WERI-Rb-1 (cell line): ENCODE results near the gene MTM1.

Experiments
- DNase-seq: peaks from one replicate; pipeline ENCODE4 v3.0.0-alpha.2; 2020
- H3K27ac ChIP-seq: fragments of 250-450 bp; sonication (Bioruptor Pico); 2 replicates; pipeline ENCODE4 v1.5.1; 2020; ENCODE audit warnings: mild to moderate bottlenecking, moderate library complexity
- H3K27me3 ChIP-seq: fragments of 250-450 bp; sonication (Bioruptor Pico); 2 replicates; pipeline ENCODE4 v1.5.1; 2021; ENCODE audit warnings: mild to moderate bottlenecking, low read depth, moderate library complexity; ENCODE audit not compliant: insufficient read depth, severe bottlenecking
- H3K36me3 ChIP-seq: fragments of 250-450 bp; sonication (Bioruptor Pico); 2 replicates; pipeline ENCODE4 v1.5.1; 2020; ENCODE audit warnings: mild to moderate bottlenecking, moderate library complexity
- H3K4me3 ChIP-seq: 2 replicates; pipeline ENCODE4 v1.5.1; 2011; ENCODE audit warnings: low read depth, mild to moderate bottlenecking, control low read depth, low read length
- H3K9me3 ChIP-seq: fragments of 250-450 bp; sonication (Bioruptor Pico); 2 replicates; pipeline ENCODE4 v1.5.1; 2021; ENCODE audit warnings: mild to moderate bottlenecking, moderate library complexity; ENCODE audit not compliant: severe bottlenecking
- CTCF ChIP-seq: IDR thresholded peaks from 2 replicates; pipeline ENCODE4 v1.5.1; 2011; ENCODE audit warnings: low read depth, mild to moderate bottlenecking, control low read depth, inconsistent platforms, low read length

The MTM1 gene

GRCh38 chrX:150602296-150602695 is 33.9 kb downstream of the MTM1 start:
- no peak for TF ChIP-seq CTCF
- no peak for DNase-seq
- no peak overlapping the region for H3K27ac ChIP-seq

GRCh38 chrX:150602743-150603142 is 34.3 kb downstream of the MTM1 start:
- TF ChIP-seq CTCF, result no peak
- H3K27ac ChIP-seq, result no peak overlapping the region
- H3K27me3 ChIP-seq, result peaks cover 4% of the 10 kb centered on the region
- H3K4me3 ChIP-seq, result no peak overlapping the region
- H3K36me3 ChIP-seq, result no peaks in the 10 kb centered on the region; the same call in 1 of the 2 replicates
- no peak for DNase-seq
- H3K9me3 ChIP-seq, result no peaks in the 10 kb centered on the region

More at GRCh38 chrX:150602296-150602695, 33.9 kb downstream of the MTM1 start:
- H3K9me3 ChIP-seq, result no peaks in the 10 kb centered on the region
- peaks cover 2% of the 10 kb centered on the region for H3K27me3 ChIP-seq
- H3K36me3 ChIP-seq, result no peaks in the 10 kb centered on the region; the same call in 1 of the 2 replicates
- H3K4me3 ChIP-seq, result no peak overlapping the region

- TF ChIP-seq CTCF, result no peak
- H3K36me3 ChIP-seq, result no peaks in the 10 kb centered on the region; the same call in 1 of the 2 replicates
- H3K9me3 ChIP-seq, result no peaks in the 10 kb centered on the region
- H3K27ac ChIP-seq, result no peak overlapping the region
- peaks cover 3% of the 10 kb centered on the region for H3K27me3 ChIP-seq
- no peak overlapping the region for H3K4me3 ChIP-seq
- DNase-seq, result no peak
Measured at GRCh38 chrX:150605603-150606002, 37.2 kb downstream of the MTM1 start.

GRCh38 chrX:150607201-150607600 is 38.8 kb downstream of the MTM1 start:
- H3K27me3 ChIP-seq, result peaks cover 3% of the 10 kb centered on the region
- H3K9me3 ChIP-seq, result no peaks in the 10 kb centered on the region
- no peaks in the 10 kb centered on the region; the same call in 1 of the 2 replicates for H3K36me3 ChIP-seq
- H3K27ac ChIP-seq, result no peak overlapping the region
- H3K4me3 ChIP-seq, result no peak overlapping the region
- DNase-seq, result no peak
- no peak for TF ChIP-seq CTCF

GRCh38 chrX:150610043-150610442 is 41.6 kb downstream of the MTM1 start:
- Histone ChIP-seq H3K36me3 (no peaks in the 10 kb centered on the region; the same call in 1 of the 2 replicates), H3K27ac (no peak overlapping the region), H3K9me3 (no peaks in the 10 kb centered on the region), H3K27me3 (peaks cover 3% of the 10 kb centered on the region), H3K4me3 (no peak overlapping the region)
- TF ChIP-seq CTCF, result no peak
- DNase-seq, result no peak

- Histone ChIP-seq H3K36me3 (no peaks in the 10 kb centered on the region; the same call in 1 of the 2 replicates), H3K9me3 (no peaks in the 10 kb centered on the region), H3K27ac (no peak overlapping the region), H3K4me3 (no peak overlapping the region), H3K27me3 (peaks cover 3% of the 10 kb centered on the region)
- no peak for TF ChIP-seq CTCF
- DNase-seq, result no peak
Measured at GRCh38 chrX:150610446-150610845, 42.0 kb downstream of the MTM1 start.
